Measurements from ENCODE around the gene SULT1E1. TPM values are rescaled to one million over a fixed set of nuclear protein-coding genes. Genes with fewer than 3 reads are reported as not detected.

Gene SULT1E1
- total and polyA plus RNA-seq, 10 of the 15 experiments (the other 5 are each of a cell fraction or from before 2014, with no cell fraction given) = not detected

- intact Hi-C loops (cut with micrococcal nuclease; ENCODE audit: unreplicated experiment) = loop anchor here (10.0 kb wide), 1 partner anchor 666 kb away; no protein-coding TSS in a partner anchor
- Histone ChIP-seq H3K9ac (ENCODE audit: control insufficient read depth, insufficient read depth, low read length) (no peak overlapping the region), H3K27ac (ENCODE audit: control insufficient read depth, insufficient read depth) (no peak overlapping the region), H4K20me1 (ENCODE audit: control insufficient read depth, insufficient read depth) (no peaks in the 10 kb centered on the region), H3K36me3 (ENCODE audit: control insufficient read depth in 2 of 2, insufficient read depth in 2 of 2, low read length in 1 of 2) (no peaks in the 10 kb centered on the region), H3K9me3 (replicated peaks; ENCODE audit: control insufficient read depth, insufficient read depth, low read length) (no peaks in the 10 kb centered on the region), H3K4me2 (ENCODE audit: control insufficient read depth, insufficient read depth) (no peak overlapping the region), H3K79me2 (ENCODE audit: control insufficient read depth, insufficient read depth, low read length) (no peaks in the 10 kb centered on the region), H2AFZ (ENCODE audit: control insufficient read depth, low read depth, low read length) (no peak overlapping the region), H3K27me3 (replicated peaks in 1 of 2; ENCODE audit: control insufficient read depth in 2 of 2, insufficient read depth in 2 of 2, low read length in 1 of 2) (no peaks in the 10 kb centered on the region), H3K4me1 (ENCODE audit: control insufficient read depth, insufficient read depth, low read length) (no peaks in the 10 kb centered on the region), H3K4me3 (no peak overlapping the region)
- ChIA-PET SMC1A (ENCODE audit: uncharacterized antibody, unreplicated experiment) (no interaction called here), POLR2A (no interaction called here), RAD21 (ENCODE audit: unreplicated experiment) (interaction anchor here (0.9 kb wide), 1 partner anchor 56 kb away, joined by 3 read pairs; no protein-coding TSS in a partner anchor), CTCF (no interaction called here)
- TF ChIP-seq TBL1XR1 (IDR thresholded peaks at IDR 0.05; ENCODE audit: low read depth, low read length) (no peak), FOS (IDR thresholded peaks at IDR 0.05; ENCODE audit: borderline replicate concordance, extremely low read depth, insufficient read length) (no peak), BCL11A (IDR thresholded peaks at IDR 0.05; ENCODE audit: low read depth, low read length) (no peak), ELK1 (IDR thresholded peaks at IDR 0.05; ENCODE audit: low read depth, low read length) (no peak), KDM1A (IDR thresholded peaks at IDR 0.05; ENCODE audit: borderline replicate concordance) (no peak), E2F4 (IDR thresholded peaks at IDR 0.05; ENCODE audit: low read depth, low read length) (no peak), FOXK2 (IDR thresholded peaks at IDR 0.05) (no peak)
- ATAC-seq = peak; percentile 37
- no peak for DNase-seq (ENCODE audit: low read depth, low spot score)
- no TSS peak for BruUV-seq (replicated peaks)
- FAIRE-seq = no peak
- in situ Hi-C loops (cut with MboI) = no loop called here
Measured at GRCh38 chr4:69888336-69888735, 28.4 kb upstream of the SULT1E1 start.

Data from GM12878 (cell line).